Measurements from ENCODE around the gene GALNTL6.

GALNTL6 gene

GRCh38 chr4:172826346-172826745 is 1013.1 kb downstream of the GALNTL6 start:
- DNase-seq (ENCODE audit: low read depth): no peak
- H3K4me3 ChIP-seq (ENCODE audit: low read depth, low read length): no peak overlapping the region
- TF ChIP-seq CTCF (conservative IDR thresholded peaks at IDR 0.05; ENCODE audit: low read depth, low read length): no peak

GRCh38 chr4:172826861-172827260 is 1013.7 kb downstream of the GALNTL6 start:
- no peak for TF ChIP-seq CTCF (conservative IDR thresholded peaks at IDR 0.05; ENCODE audit: low read depth, low read length)
- no peak overlapping the region for H3K4me3 ChIP-seq (ENCODE audit: low read depth, low read length)
- peak; percentile 11 for DNase-seq (ENCODE audit: low read depth)

- DNase-seq (ENCODE audit: low read depth): peak; percentile 40
- H3K4me3 ChIP-seq (ENCODE audit: low read depth, low read length): no peak overlapping the region
- TF ChIP-seq CTCF (conservative IDR thresholded peaks at IDR 0.05; ENCODE audit: low read depth, low read length): peak; percentile 36
Observed at GRCh38 chr4:172830295-172830764, 1017.1 kb downstream of the GALNTL6 start.

- no peak overlapping the region for H3K4me3 ChIP-seq (ENCODE audit: low read depth, low read length)
- no peak for TF ChIP-seq CTCF (conservative IDR thresholded peaks at IDR 0.05; ENCODE audit: low read depth, low read length)
- DNase-seq (ENCODE audit: low read depth): no peak
Observed at GRCh38 chr4:172836661-172837060, 1023.5 kb downstream of the GALNTL6 start.

- DNase-seq (ENCODE audit: low read depth): no peak
- H3K4me3 ChIP-seq (ENCODE audit: low read depth, low read length): no peak overlapping the region
- TF ChIP-seq CTCF (conservative IDR thresholded peaks at IDR 0.05; ENCODE audit: low read depth, low read length): no peak
Observed at GRCh38 chr4:172838111-172838510, 1024.9 kb downstream of the GALNTL6 start.

- no peak for TF ChIP-seq CTCF (conservative IDR thresholded peaks at IDR 0.05; ENCODE audit: low read depth, low read length)
- DNase-seq (ENCODE audit: low read depth): no peak
- H3K4me3 ChIP-seq (ENCODE audit: low read depth, low read length): no peak overlapping the region
Observed at GRCh38 chr4:172838943-172839342, 1025.7 kb downstream of the GALNTL6 start.

DNA sequence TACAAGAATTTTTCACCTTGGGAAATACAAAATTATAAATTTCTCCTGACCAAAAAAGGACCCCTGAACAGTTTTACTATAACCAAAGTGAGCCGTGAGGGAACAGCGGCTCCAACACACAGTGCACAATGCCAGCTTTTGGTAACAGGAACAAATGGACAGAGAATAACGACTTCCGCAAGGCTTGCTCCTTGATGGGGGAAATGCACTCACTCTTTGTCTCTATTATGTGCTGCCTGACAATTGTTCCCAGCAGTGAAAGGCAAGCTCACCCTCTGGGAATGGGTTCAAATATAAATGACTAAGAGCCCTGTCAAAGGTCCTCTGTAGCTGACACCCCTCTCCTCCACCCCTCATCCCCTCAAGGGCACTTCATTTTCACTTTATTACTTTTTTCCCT is 1029.6 kb downstream of the GALNTL6 start:
- no peak overlapping the region for H3K4me3 ChIP-seq (ENCODE audit: low read depth, low read length)
- DNase-seq (ENCODE audit: low read depth): no peak
- TF ChIP-seq CTCF (conservative IDR thresholded peaks at IDR 0.05; ENCODE audit: low read depth, low read length): no peak
